ENCODE measurements around the gene RHOBTB1.

Gene RHOBTB1

GRCh38 chr10:60911216-60911615 lies 32.8 kb downstream of the RHOBTB1 start:
- no peak overlapping the region for H3K9ac ChIP-seq (ENCODE audit: low read length)

GRCh38 chr10:60910543-60910942 lies 33.4 kb downstream of the RHOBTB1 start:
- Histone ChIP-seq H3K27ac (ENCODE audit: low read length) (no peak overlapping the region), H4K20me1 (ENCODE audit: insufficient read depth, low read length) (no peaks in the 10 kb centered on the region), H3K27me3 (ENCODE audit: low read depth, low read length) (no peaks in the 10 kb centered on the region), H3K9me3 (ENCODE audit: insufficient read depth, low read length) (no peaks in the 10 kb centered on the region), H3K36me3 (replicated peaks; ENCODE audit: low read depth, low read length) (no peaks in the 10 kb centered on the region), H2AFZ (ENCODE audit: low read depth, low read length) (no peak overlapping the region), H3K9ac (ENCODE audit: low read length) (no peak overlapping the region), H3K4me2 (ENCODE audit: low read length) (no peak overlapping the region), H3K4me3 (ENCODE audit: low read length) (no peak overlapping the region), H3K79me2 (ENCODE audit: low read length) (no peaks in the 10 kb centered on the region), H3K4me1 (ENCODE audit: low read length) (no peaks in the 10 kb centered on the region)
- no peak for TF ChIP-seq EZH2phosphoT487 (IDR thresholded peaks at IDR 0.05; ENCODE audit: low read depth)
- TF ChIP-seq, protein P1, sequence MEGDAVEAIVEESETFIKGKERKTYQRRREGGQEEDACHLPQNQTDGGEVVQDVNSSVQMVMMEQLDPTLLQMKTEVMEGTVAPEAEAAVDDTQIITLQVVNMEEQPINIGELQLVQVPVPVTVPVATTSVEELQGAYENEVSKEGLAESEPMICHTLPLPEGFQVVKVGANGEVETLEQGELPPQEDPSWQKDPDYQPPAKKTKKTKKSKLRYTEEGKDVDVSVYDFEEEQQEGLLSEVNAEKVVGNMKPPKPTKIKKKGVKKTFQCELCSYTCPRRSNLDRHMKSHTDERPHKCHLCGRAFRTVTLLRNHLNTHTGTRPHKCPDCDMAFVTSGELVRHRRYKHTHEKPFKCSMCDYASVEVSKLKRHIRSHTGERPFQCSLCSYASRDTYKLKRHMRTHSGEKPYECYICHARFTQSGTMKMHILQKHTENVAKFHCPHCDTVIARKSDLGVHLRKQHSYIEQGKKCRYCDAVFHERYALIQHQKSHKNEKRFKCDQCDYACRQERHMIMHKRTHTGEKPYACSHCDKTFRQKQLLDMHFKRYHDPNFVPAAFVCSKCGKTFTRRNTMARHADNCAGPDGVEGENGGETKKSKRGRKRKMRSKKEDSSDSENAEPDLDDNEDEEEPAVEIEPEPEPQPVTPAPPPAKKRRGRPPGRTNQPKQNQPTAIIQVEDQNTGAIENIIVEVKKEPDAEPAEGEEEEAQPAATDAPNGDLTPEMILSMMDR (IDR thresholded peaks at IDR 0.05; ENCODE audit: low read depth, low read length), result no peak

More at GRCh38 chr10:60911216-60911615, 32.8 kb downstream of the RHOBTB1 start:
- Histone ChIP-seq H3K4me2 (ENCODE audit: low read length) (no peak overlapping the region), H3K79me2 (ENCODE audit: low read length) (no peaks in the 10 kb centered on the region), H4K20me1 (ENCODE audit: insufficient read depth, low read length) (no peaks in the 10 kb centered on the region), H3K36me3 (replicated peaks; ENCODE audit: low read depth, low read length) (no peaks in the 10 kb centered on the region), H3K9me3 (ENCODE audit: insufficient read depth, low read length) (no peaks in the 10 kb centered on the region), H3K4me3 (ENCODE audit: low read length) (no peak overlapping the region), H3K27ac (ENCODE audit: low read length) (no peak overlapping the region), H3K27me3 (ENCODE audit: low read depth, low read length) (no peaks in the 10 kb centered on the region), H3K4me1 (ENCODE audit: low read length) (no peaks in the 10 kb centered on the region), H2AFZ (ENCODE audit: low read depth, low read length) (no peak overlapping the region)
- TF ChIP-seq, protein P1 (IDR thresholded peaks at IDR 0.05; ENCODE audit: low read depth, low read length), result no peak
- no peak for TF ChIP-seq EZH2phosphoT487 (IDR thresholded peaks at IDR 0.05; ENCODE audit: low read depth)

- H3K9ac ChIP-seq (ENCODE audit: low read length), result no peak overlapping the region
- TF ChIP-seq, protein P1 (IDR thresholded peaks at IDR 0.05; ENCODE audit: low read depth, low read length), result no peak
Measured at GRCh38 chr10:60908896-60909295, 35.1 kb downstream of the RHOBTB1 start.

GRCh38 chr10:60908031-60908430 lies 36.0 kb downstream of the RHOBTB1 start:
- Histone ChIP-seq H4K20me1 (ENCODE audit: insufficient read depth, low read length) (no peaks in the 10 kb centered on the region), H3K27me3 (ENCODE audit: low read depth, low read length) (no peaks in the 10 kb centered on the region), H3K4me3 (ENCODE audit: low read length) (no peak overlapping the region), H3K4me2 (ENCODE audit: low read length) (no peak overlapping the region), H3K4me1 (ENCODE audit: low read length) (no peaks in the 10 kb centered on the region), H3K9me3 (ENCODE audit: insufficient read depth, low read length) (no peaks in the 10 kb centered on the region), H3K36me3 (replicated peaks; ENCODE audit: low read depth, low read length) (no peaks in the 10 kb centered on the region), H3K9ac (ENCODE audit: low read length) (no peak overlapping the region), H2AFZ (ENCODE audit: low read depth, low read length) (no peak overlapping the region), H3K79me2 (ENCODE audit: low read length) (no peaks in the 10 kb centered on the region), H3K27ac (ENCODE audit: low read length) (no peak overlapping the region)
- no peak for TF ChIP-seq EZH2phosphoT487 (IDR thresholded peaks at IDR 0.05; ENCODE audit: low read depth)
- TF ChIP-seq, protein P1 (IDR thresholded peaks at IDR 0.05; ENCODE audit: low read depth, low read length), result no peak

More at GRCh38 chr10:60908896-60909295, 35.1 kb downstream of the RHOBTB1 start:
- Histone ChIP-seq H4K20me1 (ENCODE audit: insufficient read depth, low read length) (no peaks in the 10 kb centered on the region), H2AFZ (ENCODE audit: low read depth, low read length) (no peak overlapping the region), H3K4me3 (ENCODE audit: low read length) (no peak overlapping the region), H3K9me3 (ENCODE audit: insufficient read depth, low read length) (no peaks in the 10 kb centered on the region), H3K4me2 (ENCODE audit: low read length) (no peak overlapping the region), H3K27me3 (ENCODE audit: low read depth, low read length) (no peaks in the 10 kb centered on the region), H3K36me3 (replicated peaks; ENCODE audit: low read depth, low read length) (no peaks in the 10 kb centered on the region), H3K27ac (ENCODE audit: low read length) (no peak overlapping the region), H3K79me2 (ENCODE audit: low read length) (no peaks in the 10 kb centered on the region), H3K4me1 (ENCODE audit: low read length) (no peaks in the 10 kb centered on the region)
